ENCODE data around the gene WWOX. TPM values are rescaled to one million over a fixed set of nuclear protein-coding genes. Genes with fewer than 3 reads are reported as not detected.

WWOX gene
- polyA plus RNA-seq, 2 of the 4 experiments (the other 2 are of a cell fraction) = 16.0 to 17.2 TPM

DNA sequence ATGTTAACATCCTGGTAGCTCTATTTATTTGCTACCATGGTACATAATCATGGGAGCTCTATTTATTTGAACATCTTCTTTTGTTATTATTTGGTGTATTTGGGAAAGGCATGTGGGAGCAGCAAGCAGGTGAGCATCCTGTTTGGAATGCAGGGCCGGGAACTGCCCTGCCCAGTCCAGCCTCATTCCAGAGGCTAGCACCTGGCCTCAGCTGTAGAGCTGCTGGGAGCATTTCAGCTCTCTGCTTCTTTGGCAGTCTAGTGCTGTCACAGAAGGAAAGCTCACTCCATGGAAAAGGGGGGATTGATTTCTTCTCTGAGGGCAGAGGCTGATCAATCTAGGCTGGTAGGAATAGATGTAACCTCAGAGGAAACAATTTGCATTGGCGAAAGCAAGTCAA is 112.5 kb downstream of the WWOX start:
- DNase-seq (ENCODE audit: low read depth in 1 of 2, low spot score in 1 of 2) = peak in 1 of 2 experiments; percentile 12
- ChIA-PET CTCF (interaction anchor here (0.8 to 1.5 kb wide), 2 partner anchors 9 to 49 kb away, joined by 3 to 5 read pairs; no protein-coding TSS in a partner anchor), POLR2A (no interaction called here)
- H3K27ac ChIP-seq = no peak overlapping the region
- H3K4me1 ChIP-seq = peaks cover 10% of the 10 kb centered on the region; the same call in 2 of the 3 replicates
- H3K4me2 ChIP-seq = no peak overlapping the region
- ATAC-seq = peak in 1 of 2 experiments; percentile 41; a peak in 1 of 6 replicates
- no peaks in the 10 kb centered on the region for H3K9me3 ChIP-seq
- 77% methylated on average over 2 of the region's 2 CpGs for WGBS (ENCODE audit: missing lambda C conversion rate)
- H3K4me3 ChIP-seq = no peak overlapping the region
- TF ChIP-seq RARB (CRISPR knock-in tag; IDR thresholded peaks at IDR 0.05) (no peak), HOXB13 (CRISPR knock-in tag; IDR thresholded peaks at IDR 0.05; ENCODE audit: low read depth) (no peak), NPAS2 (CRISPR knock-in tag; IDR thresholded peaks at IDR 0.05; ENCODE audit: borderline replicate concordance) (no peak), HOXB5 (CRISPR knock-in tag; IDR thresholded peaks at IDR 0.05) (no peak), EP300 (IDR thresholded peaks at IDR 0.05) (no peak), RNF2 (IDR thresholded peaks at IDR 0.05; ENCODE audit: borderline replicate concordance, low read depth) (no peak), FOSL2 (IDR thresholded peaks at IDR 0.05) (no peak), FOSL2 (CRISPR knock-in tag; IDR thresholded peaks at IDR 0.05) (no peak), ZFP36 (IDR thresholded peaks at IDR 0.05; ENCODE audit: borderline replicate concordance, partially characterized antibody) (no peak), ESRRA (IDR thresholded peaks at IDR 0.05; ENCODE audit: borderline replicate concordance, low read length) (no peak), GATA3 (IDR thresholded peaks at IDR 0.05; ENCODE audit: borderline replicate concordance) (no peak)
- FAIRE-seq = no peak

- TF ChIP-seq NPAS2 (CRISPR knock-in tag; IDR thresholded peaks at IDR 0.05; ENCODE audit: borderline replicate concordance) (no peak), RFX5 (IDR thresholded peaks at IDR 0.05) (no peak), HOXA7 (CRISPR knock-in tag; IDR thresholded peaks at IDR 0.05) (no peak), MAFK (IDR thresholded peaks at IDR 0.05; ENCODE audit: partially characterized antibody) (no peak), HOXB13 (CRISPR knock-in tag; IDR thresholded peaks at IDR 0.05; ENCODE audit: low read depth) (no peak), NR3C1 (IDR thresholded peaks at IDR 0.05) (no peak), PHF8 (IDR thresholded peaks at IDR 0.05; ENCODE audit: borderline replicate concordance, low read depth) (no peak)
- TF ChIP-seq, protein P1, sequence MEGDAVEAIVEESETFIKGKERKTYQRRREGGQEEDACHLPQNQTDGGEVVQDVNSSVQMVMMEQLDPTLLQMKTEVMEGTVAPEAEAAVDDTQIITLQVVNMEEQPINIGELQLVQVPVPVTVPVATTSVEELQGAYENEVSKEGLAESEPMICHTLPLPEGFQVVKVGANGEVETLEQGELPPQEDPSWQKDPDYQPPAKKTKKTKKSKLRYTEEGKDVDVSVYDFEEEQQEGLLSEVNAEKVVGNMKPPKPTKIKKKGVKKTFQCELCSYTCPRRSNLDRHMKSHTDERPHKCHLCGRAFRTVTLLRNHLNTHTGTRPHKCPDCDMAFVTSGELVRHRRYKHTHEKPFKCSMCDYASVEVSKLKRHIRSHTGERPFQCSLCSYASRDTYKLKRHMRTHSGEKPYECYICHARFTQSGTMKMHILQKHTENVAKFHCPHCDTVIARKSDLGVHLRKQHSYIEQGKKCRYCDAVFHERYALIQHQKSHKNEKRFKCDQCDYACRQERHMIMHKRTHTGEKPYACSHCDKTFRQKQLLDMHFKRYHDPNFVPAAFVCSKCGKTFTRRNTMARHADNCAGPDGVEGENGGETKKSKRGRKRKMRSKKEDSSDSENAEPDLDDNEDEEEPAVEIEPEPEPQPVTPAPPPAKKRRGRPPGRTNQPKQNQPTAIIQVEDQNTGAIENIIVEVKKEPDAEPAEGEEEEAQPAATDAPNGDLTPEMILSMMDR (IDR thresholded peaks at IDR 0.05) = no peak
Measured at GRCh38 chr16:78212674-78213073, 113.2 kb downstream of the WWOX start.

GRCh38 chr16:78213751-78214150 is 114.3 kb downstream of the WWOX start:
- Histone ChIP-seq H3K27ac (no peak overlapping the region), H3K4me3 (no peak overlapping the region), H3K4me2 (no peak overlapping the region), H3K9me3 (no peaks in the 10 kb centered on the region), H3K4me1 (peaks cover 9% of the 10 kb centered on the region; the same call in 2 of the 3 replicates)
- ATAC-seq (no peak), FAIRE-seq (no peak), DNase-seq (ENCODE audit: low read depth in 1 of 2, low spot score in 1 of 2) (no peak)
- ChIA-PET POLR2A (no interaction called here), CTCF (no interaction called here)
- 89% methylated on average over 7 of the region's 7 CpGs for WGBS (ENCODE audit: missing lambda C conversion rate)
- TF ChIP-seq NPAS2 (CRISPR knock-in tag; IDR thresholded peaks at IDR 0.05; ENCODE audit: borderline replicate concordance) = no peak
- TF ChIP-seq MAFK (IDR thresholded peaks at IDR 0.05; ENCODE audit: partially characterized antibody) = no peak
- TF ChIP-seq, protein P2, sequence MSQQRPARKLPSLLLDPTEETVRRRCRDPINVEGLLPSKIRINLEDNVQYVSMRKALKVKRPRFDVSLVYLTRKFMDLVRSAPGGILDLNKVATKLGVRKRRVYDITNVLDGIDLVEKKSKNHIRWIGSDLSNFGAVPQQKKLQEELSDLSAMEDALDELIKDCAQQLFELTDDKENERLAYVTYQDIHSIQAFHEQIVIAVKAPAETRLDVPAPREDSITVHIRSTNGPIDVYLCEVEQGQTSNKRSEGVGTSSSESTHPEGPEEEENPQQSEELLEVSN (IDR thresholded peaks at IDR 0.05; ENCODE audit: borderline replicate concordance, low read depth) = no peak
- TF ChIP-seq RARB (CRISPR knock-in tag; IDR thresholded peaks at IDR 0.05) = no peak
- no peak for TF ChIP-seq CHD2 (IDR thresholded peaks at IDR 0.05; ENCODE audit: low read length, partially characterized antibody)
- TF ChIP-seq PBX3 (IDR thresholded peaks at IDR 0.05) = no peak
- TF ChIP-seq SREBF2 (IDR thresholded peaks at IDR 0.05) = no peak
- TF ChIP-seq KDM5A (IDR thresholded peaks at IDR 0.05) = no peak
- no peak for TF ChIP-seq HEYL (CRISPR knock-in tag; IDR thresholded peaks at IDR 0.05)
- no peak for TF ChIP-seq HOXB5 (CRISPR knock-in tag; IDR thresholded peaks at IDR 0.05)
- TF ChIP-seq ZNF302 (CRISPR knock-in tag; IDR thresholded peaks at IDR 0.05) = no peak

More at GRCh38 chr16:78212674-78213073, 113.2 kb downstream of the WWOX start:
- DNase-seq (ENCODE audit: low read depth in 1 of 2, low spot score in 1 of 2) = no peak
- POLR2A ChIA-PET = no interaction called here
- Histone ChIP-seq H3K4me1 (peaks cover 9% of the 10 kb centered on the region; the same call in 2 of the 3 replicates), H3K4me3 (no peak overlapping the region), H3K9me3 (no peaks in the 10 kb centered on the region), H3K4me2 (no peak overlapping the region), H3K27ac (no peak overlapping the region)
- CTCF ChIA-PET = no interaction called here
- WGBS (ENCODE audit: missing lambda C conversion rate) = 93% methylated on average over 7 of the region's 7 CpGs
- ATAC-seq = no peak
- no peak for FAIRE-seq
